Prostate gland (tissue), 2 donors: Measurements from ENCODE around the gene SPPL2A. TPM values are rescaled to one million over a fixed set of nuclear protein-coding genes. Genes with fewer than 3 reads are reported as not detected.
"Not testable (repeated sequence)": the region's sequence is repeated elsewhere in the genome, so short reads cannot be mapped to it uniquely, and the experiment has no call there.

ENCODE experiments used
- DNase-seq: peaks from one replicate; pipeline ENCODE4 v3.0.0-alpha.2; 2019; ENCODE audit warnings: low spot score
- H3K27ac ChIP-seq, 2 donors: fragments of 200-600 bp; sonication (generic); 2 replicates each; pipeline ENCODE4 v1.5.1; 2017 to 2019
- H3K27me3 ChIP-seq: fragments of 200-600 bp; sonication (generic); replicated peaks from 2 replicates; pipeline ENCODE4 v1.5.1; 2019; ENCODE audit not compliant: insufficient read depth
- H3K36me3 ChIP-seq, 2 donors: fragments of 200-600 bp; sonication (generic); 1 replicate in 1 of 2; 2 replicates in 1 of 2; pipeline versions ENCODE4 v1.5.1 to v1.8.1; 2017 to 2019
- H3K4me1 ChIP-seq: fragments of 200-600 bp; sonication (generic); replicated peaks from 2 replicates; pipeline ENCODE4 v1.5.1; 2019
- H3K4me3 ChIP-seq, 2 donors: fragments of 200-600 bp; sonication (generic); 2 replicates each; pipeline ENCODE4 v1.5.1; 2017 to 2019
- H3K9me3 ChIP-seq: fragments of 200-600 bp; sonication (generic); 2 replicates; pipeline ENCODE4 v1.5.1; 2017
- CTCF ChIP-seq, 4 experiments: fragments of 200-600 bp in 2 of 4; fragments of 450-650 bp in 2 of 4; sonication (generic) in 2 of 4; IDR thresholded peaks; 1 replicate in 3 of 4; 2 replicates in 1 of 4; pipeline ENCODE4 v1.5.1; 2016 to 2019; ENCODE audit warnings: antibody characterized with exemption in 4 of 4, mild to moderate bottlenecking in 2 of 4, moderate library complexity in 2 of 4
- POLR2A ChIP-seq: fragments of 450-650 bp; IDR thresholded peaks from one replicate; pipeline ENCODE4 v1.6.1; 2016; ENCODE audit warnings: antibody characterized with exemption, mild to moderate bottlenecking
- POLR2AphosphoS5 ChIP-seq: sonication (generic); formaldehyde crosslinking; IDR thresholded peaks from one replicate; pipeline ENCODE4 v1.6.1; 2017; ENCODE audit warnings: antibody characterized with exemption
- WGBS: methylation state at CpG from one replicate; pipeline ENCODE4 v1.1.5; 2018; 5-methylcytosine and 5-hydroxymethylcytosine counted together
- intact Hi-C: fragments of 100-400 bp; cut with DNase I; formaldehyde crosslinking; loops from one replicate; pipeline ENCODE4 v1.14.2; 2022
- total RNA-seq, 2 donors: library from RNA; depleted of rRNA; stranded (reverse); fragments of >200 nt; gene quantifications; one replicate each; pipeline ENCODE4 v1.1.0, GENCODE V29; 2016

Gene SPPL2A
- total RNA-seq = 100 to 1,000 TPM; 129 to 335 TPM

GRCh38 chr15:50765195-50765967 lies at the start of gene SPPL2A:
Gene SPPL2A, minus strand, starts transcription at chr15:50765706. Its CDS starts 173 bp downstream, at chr15:50765533.
- no peak for TF ChIP-seq CTCF (IDR thresholded peaks at IDR 0.05)
- TF ChIP-seq POLR2AphosphoS5 = peak; percentile 39
- TF ChIP-seq POLR2A = peak; percentile 75
- H3K4me3 ChIP-seq = peak within 1 kb of the TSS; percentile 93 to 96

DNA sequence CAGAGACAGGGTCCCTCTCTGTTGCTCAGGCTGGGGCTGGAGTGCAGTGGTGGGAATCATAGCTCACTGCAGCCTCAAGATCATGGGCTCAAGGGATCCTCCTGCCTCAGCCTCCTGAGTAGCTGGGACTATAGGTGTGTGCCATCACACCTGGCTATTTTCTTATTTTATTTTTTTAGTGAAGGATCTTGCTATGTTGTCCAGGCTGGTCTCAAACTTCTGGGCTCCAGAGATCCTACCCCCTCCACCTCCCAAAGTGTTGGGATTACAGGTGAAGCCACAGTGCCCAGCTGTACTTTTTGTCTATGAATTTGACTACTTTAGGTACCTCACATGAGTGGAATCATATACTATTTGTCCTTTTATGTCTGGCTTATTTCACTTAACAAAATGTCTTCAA lies 49.1 kb upstream of the SPPL2A start:
- no peaks in the 10 kb centered on the region for H3K36me3 ChIP-seq
- H3K27ac ChIP-seq = no peak overlapping the region
- H3K9me3 ChIP-seq = no peaks in the 10 kb centered on the region
- intact Hi-C loops = no loop called here
- H3K4me1 ChIP-seq = no peaks in the 10 kb centered on the region
- TF ChIP-seq POLR2A = no peak
- TF ChIP-seq POLR2AphosphoS5 = no peak
- TF ChIP-seq CTCF (IDR thresholded peaks at IDR 0.05) = no peak
- no peaks in the 10 kb centered on the region for H3K27me3 ChIP-seq
- DNase-seq = no peak
- no peak overlapping the region for H3K4me3 ChIP-seq

More at GRCh38 chr15:50765195-50765967, at the start of gene SPPL2A:
- H3K36me3 ChIP-seq = no peaks in the 10 kb centered on the region
- H3K4me1 ChIP-seq = no peaks in the 10 kb centered on the region
- H3K9me3 ChIP-seq = no peaks in the 10 kb centered on the region
- H3K27me3 ChIP-seq = no peaks in the 10 kb centered on the region
- peak; percentile 76 for DNase-seq
- intact Hi-C loops = loop anchor here (2.0 to 10.0 kb wide), 3 partner anchors 79 to 411 kb away; partner anchors contain the start of genes GABPB1 and TRPM7
- WGBS = 0% methylated on average over 49 of the region's 77 CpGs
- peak within 1 kb of the TSS; percentile 94 to 95 for H3K27ac ChIP-seq

- intact Hi-C loops = no loop called here
- Histone ChIP-seq H3K27me3 (no peaks in the 10 kb centered on the region), H3K36me3 (no peaks in the 10 kb centered on the region), H3K4me1 (no peaks in the 10 kb centered on the region), H3K27ac (no peak overlapping the region), H3K9me3 (no peaks in the 10 kb centered on the region), H3K4me3 (no peak overlapping the region)
- no peak for TF ChIP-seq POLR2A
- TF ChIP-seq CTCF (IDR thresholded peaks at IDR 0.05) = no peak
- TF ChIP-seq POLR2AphosphoS5 = no peak
- no peak for DNase-seq
- 81% methylated on average over 2 of the region's 2 CpGs for WGBS
These were observed 48.4 kb upstream of the SPPL2A start for GRCh38 chr15:50813865-50814264.

GRCh38 chr15:50813089-50813488 lies 47.6 kb upstream of the SPPL2A start:
- 94% methylated on average over 10 of the region's 10 CpGs for WGBS
- intact Hi-C loops = no loop called here
- no peaks in the 10 kb centered on the region for H3K4me1 ChIP-seq

GRCh38 chr15:50812181-50812506 lies 46.6 kb upstream of the SPPL2A start:
- H3K27ac ChIP-seq, H3K4me1 ChIP-seq, DNase-seq, H3K9me3 ChIP-seq, intact Hi-C loops, H3K4me3 ChIP-seq, H3K36me3 ChIP-seq, H3K27me3 ChIP-seq: not testable (repeated sequence)
- WGBS = 94% methylated on average over 9 of the region's 15 CpGs

More at GRCh38 chr15:50813089-50813488, 47.6 kb upstream of the SPPL2A start:
- no peaks in the 10 kb centered on the region for H3K9me3 ChIP-seq
- H3K27ac ChIP-seq = no peak overlapping the region
- no peaks in the 10 kb centered on the region for H3K27me3 ChIP-seq
- TF ChIP-seq CTCF (IDR thresholded peaks at IDR 0.05) = no peak
- TF ChIP-seq POLR2AphosphoS5 = no peak
- TF ChIP-seq POLR2A = no peak
- H3K36me3 ChIP-seq = no peaks in the 10 kb centered on the region
- no peak for DNase-seq
- no peak overlapping the region for H3K4me3 ChIP-seq

GRCh38 chr15:50811461-50812180 lies 46.1 kb upstream of the SPPL2A start:
- H3K27me3 ChIP-seq, H3K4me3 ChIP-seq, DNase-seq, H3K4me1 ChIP-seq, intact Hi-C loops, H3K36me3 ChIP-seq, H3K27ac ChIP-seq, H3K9me3 ChIP-seq: not testable (repeated sequence)
- 95% methylated on average over 28 of the region's 30 CpGs for WGBS
